Fibroblast of pulmonary artery (primary cell): ENCODE measurements around the gene TMPRSS2.

ENCODE experiments used
- DNase-seq: peaks from one replicate; pipeline ENCODE4 v3.0.0-alpha.2; 2010; ENCODE audit warnings: low read depth
- H3K4me3 ChIP-seq: replicated peaks from 2 replicates; pipeline ENCODE4 v1.5.1; 2011; ENCODE audit warnings: low read depth, mild to moderate bottlenecking, control low read depth, low read length, moderate library complexity
- TF ChIP-seq, protein P1 (sequence below): IDR thresholded peaks from 2 replicates; pipeline ENCODE4 v1.5.1; 2011; ENCODE audit warnings: mild to moderate bottlenecking, control low read depth, low read length, inconsistent platforms; ENCODE audit errors: missing control alignments

The TMPRSS2 gene

DNA sequence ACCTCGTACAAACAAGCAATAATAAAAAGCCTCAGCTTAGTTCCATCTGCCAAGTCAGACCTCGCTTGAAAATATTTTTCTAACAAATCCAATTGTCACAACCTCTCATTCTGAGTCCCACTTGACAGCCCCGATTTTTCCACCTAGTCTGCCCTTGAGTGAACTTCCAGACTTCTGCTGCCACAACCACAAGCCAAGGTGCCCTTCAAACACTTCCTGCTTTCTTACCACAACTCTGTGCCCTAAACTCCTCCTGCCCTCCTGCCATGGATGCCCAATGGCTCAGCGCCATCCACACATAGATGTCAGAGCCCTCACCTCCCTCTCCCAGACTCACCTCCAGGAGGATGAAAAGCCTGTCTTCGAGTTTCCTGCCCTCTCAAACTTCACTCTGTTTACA lies 3.9 kb downstream of the TMPRSS2 start:
- H3K4me3 ChIP-seq: no peak overlapping the region
- DNase-seq: no peak
- TF ChIP-seq, protein P1, sequence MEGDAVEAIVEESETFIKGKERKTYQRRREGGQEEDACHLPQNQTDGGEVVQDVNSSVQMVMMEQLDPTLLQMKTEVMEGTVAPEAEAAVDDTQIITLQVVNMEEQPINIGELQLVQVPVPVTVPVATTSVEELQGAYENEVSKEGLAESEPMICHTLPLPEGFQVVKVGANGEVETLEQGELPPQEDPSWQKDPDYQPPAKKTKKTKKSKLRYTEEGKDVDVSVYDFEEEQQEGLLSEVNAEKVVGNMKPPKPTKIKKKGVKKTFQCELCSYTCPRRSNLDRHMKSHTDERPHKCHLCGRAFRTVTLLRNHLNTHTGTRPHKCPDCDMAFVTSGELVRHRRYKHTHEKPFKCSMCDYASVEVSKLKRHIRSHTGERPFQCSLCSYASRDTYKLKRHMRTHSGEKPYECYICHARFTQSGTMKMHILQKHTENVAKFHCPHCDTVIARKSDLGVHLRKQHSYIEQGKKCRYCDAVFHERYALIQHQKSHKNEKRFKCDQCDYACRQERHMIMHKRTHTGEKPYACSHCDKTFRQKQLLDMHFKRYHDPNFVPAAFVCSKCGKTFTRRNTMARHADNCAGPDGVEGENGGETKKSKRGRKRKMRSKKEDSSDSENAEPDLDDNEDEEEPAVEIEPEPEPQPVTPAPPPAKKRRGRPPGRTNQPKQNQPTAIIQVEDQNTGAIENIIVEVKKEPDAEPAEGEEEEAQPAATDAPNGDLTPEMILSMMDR: no peak

DNA sequence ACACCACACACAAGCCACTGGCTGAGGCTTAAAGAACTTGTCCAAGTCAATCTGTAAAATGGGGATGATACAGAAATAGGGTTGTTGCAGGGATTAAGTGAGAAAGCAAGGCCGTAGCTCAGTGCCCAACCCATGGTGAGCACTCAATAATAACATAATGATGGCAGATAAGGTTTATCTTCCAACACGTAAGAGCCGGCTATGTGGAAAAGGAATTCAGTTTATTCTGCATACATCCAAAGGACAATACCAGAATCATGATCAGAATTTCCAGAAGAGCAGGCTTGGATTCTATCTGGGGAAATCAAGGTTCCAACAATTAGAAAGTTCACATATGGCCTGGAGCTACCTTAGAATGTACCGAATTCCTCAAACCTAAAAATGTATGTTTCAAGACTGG lies 4.6 kb downstream of the TMPRSS2 start:
- H3K4me3 ChIP-seq: no peak overlapping the region
- TF ChIP-seq, protein P1: no peak
- no peak for DNase-seq

DNA sequence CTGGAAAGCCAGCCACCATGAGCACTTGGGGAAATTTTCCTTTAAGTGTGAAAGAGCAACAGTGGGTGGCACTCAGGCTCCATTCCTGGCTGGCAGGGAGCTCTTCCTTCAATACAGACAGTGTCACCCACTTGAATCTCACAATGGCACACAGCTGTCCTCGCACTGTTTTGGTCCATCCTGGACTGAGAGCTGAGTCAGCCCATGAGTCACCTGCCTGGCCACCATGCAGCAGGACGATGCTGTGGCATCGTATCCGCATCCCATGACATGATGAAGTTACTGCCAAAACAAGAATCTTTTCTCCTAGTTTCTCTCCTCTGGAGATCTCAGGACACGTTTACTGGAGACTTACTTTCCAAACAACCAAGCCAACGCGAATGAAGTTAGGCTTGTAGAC lies 6.0 kb downstream of the TMPRSS2 start:
- H3K4me3 ChIP-seq: no peak overlapping the region
- DNase-seq: no peak
- TF ChIP-seq, protein P1: no peak

DNA sequence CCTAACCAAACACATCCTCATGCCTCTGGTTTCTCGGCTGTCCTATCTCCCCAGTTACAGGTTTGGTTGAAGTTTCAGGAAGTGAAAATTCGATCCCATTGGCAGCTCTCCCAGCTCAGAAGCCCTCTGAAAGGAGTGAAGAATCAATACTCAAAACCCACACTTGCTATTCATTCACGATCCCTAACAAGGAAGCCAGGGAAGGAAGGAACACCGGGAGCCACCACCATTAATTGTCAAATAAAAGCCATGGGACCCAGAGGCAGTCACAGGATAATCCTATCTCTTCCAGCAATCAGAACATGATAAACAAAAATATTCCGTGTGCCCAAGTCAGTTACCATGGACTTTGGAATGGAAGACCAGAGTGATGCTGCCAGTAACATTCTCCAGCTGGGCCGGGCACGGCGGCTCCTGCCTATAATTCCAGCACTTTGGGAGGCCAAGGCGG lies 7.0 kb downstream of the TMPRSS2 start:
- DNase-seq: no peak
- H3K4me3 ChIP-seq: no peak overlapping the region
- TF ChIP-seq, protein P1: no peak

DNA sequence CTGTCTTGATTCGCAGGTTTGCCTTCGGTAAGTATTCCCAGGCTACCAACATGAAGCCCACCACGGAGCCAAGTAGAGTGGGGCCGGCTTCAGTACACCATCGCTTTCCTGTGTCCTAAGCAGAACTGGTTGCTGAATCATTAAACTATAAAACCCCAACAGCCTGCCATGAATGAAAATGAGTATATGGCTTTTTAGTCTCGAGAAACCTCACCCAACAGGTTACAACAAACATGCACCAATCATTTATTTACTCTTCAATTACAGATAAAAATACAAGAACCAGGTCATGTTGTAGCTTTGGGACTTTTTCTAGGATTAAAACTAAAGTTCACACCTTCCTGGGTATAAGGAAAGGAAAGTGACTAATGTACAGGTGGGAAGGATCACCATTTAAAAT lies 7.6 kb downstream of the TMPRSS2 start:
- TF ChIP-seq, protein P1: no peak
- no peak for DNase-seq
- H3K4me3 ChIP-seq: no peak overlapping the region

DNA sequence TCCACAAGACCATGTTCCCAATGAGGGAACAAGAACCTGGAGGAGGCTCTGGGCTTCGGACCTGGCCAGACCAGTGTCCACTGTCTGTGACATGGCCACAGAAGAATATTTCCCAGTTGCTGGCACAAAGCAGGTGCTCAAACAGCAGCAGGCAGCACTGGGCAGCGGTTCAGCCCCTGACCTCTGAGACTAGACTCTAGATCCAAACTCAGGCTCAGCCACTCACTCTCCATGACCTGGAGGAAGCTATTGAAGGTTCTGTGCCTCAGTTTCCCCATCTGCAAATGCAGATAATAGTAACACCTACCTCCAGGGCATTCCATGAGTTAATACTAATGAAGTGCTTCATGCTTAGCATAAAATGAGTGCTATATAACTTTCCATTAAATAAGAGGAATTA lies 8.0 kb downstream of the TMPRSS2 start:
- TF ChIP-seq, protein P1: no peak

DNA sequence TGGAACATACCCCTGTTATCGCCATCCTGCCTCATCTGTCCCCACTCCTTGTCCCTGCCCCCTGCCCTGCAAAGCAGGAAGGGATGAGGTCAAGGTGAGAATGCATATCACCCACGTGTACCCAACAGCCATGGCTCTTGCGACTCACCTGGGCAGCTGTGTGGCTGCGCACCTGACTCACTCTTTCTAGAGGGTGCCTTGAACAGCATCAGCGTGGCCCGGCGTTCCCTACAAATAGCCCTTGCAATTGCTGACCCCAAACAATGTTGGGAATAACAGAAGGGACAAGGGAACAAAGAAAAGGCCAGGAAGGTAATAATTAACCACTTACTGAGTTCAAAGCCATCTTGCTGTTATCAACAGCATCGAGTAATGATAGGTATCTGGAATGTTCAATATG lies 10.2 kb downstream of the TMPRSS2 start:
- TF ChIP-seq, protein P1: no peak
- no peak for DNase-seq
- no peak overlapping the region for H3K4me3 ChIP-seq

More for the DNA sequence above, 8.0 kb downstream of the TMPRSS2 start:
- DNase-seq: no peak
- no peak overlapping the region for H3K4me3 ChIP-seq
